Activated CD4-positive, alpha-beta T cell treated with anti-CD3 and anti-CD28 coated beads, Interleukin-2, amount 50 U/mL, for 16 hours (primary cell): ENCODE data around the gene BRD4.
A peak's percentile ranks its signal among the peaks of the same experiment; 100 is the strongest.
"Not testable (repeated sequence)": the region's sequence is repeated elsewhere in the genome, so short reads cannot be mapped to it uniquely, and the experiment has no call there.

Source experiments
- DNase-seq: peaks from one replicate; pipeline ENCODE4 v3.0.0-alpha.2; 2020

Gene BRD4

DNA sequence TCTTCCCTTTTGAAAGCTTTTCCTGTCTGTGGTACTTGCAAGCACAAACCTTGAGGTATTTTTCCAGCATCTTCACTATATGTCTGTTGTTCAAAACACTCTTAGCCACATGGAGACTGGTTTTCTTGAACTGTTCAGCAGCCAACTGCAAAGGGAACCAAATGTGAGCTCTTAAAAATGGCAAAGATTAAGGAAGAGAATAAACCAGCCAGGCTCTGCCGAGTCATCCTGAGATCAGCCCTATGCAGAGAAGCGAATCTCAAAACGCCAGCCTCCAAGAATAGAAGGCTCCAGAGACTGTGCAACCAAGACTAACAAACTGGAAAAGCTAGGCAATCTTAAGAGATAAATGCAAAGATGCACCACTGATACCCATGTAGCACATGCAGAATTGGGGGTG, 26.6 kb upstream of the BRD4 start:
- no peak for DNase-seq

DNA sequence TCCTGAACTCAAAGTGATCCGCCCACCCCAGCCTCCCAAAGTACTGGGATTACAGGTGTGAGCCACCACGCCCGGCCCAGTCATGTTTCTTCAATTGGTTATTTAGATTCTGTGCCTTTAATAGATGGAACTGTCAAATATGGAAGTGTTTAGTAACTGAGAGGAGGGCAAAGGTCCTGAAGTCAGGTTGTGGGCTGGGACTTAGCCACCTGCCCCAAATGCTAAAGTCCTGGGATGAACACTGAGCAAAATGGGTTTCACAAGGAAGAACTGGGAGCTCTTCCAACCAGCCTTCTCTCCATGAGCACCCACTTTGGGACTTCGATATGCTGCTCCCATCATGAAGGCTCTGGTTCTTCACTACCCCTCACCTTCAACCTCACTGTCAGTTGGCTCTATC, 25.6 kb upstream of the BRD4 start:
- DNase-seq, result no peak

DNA sequence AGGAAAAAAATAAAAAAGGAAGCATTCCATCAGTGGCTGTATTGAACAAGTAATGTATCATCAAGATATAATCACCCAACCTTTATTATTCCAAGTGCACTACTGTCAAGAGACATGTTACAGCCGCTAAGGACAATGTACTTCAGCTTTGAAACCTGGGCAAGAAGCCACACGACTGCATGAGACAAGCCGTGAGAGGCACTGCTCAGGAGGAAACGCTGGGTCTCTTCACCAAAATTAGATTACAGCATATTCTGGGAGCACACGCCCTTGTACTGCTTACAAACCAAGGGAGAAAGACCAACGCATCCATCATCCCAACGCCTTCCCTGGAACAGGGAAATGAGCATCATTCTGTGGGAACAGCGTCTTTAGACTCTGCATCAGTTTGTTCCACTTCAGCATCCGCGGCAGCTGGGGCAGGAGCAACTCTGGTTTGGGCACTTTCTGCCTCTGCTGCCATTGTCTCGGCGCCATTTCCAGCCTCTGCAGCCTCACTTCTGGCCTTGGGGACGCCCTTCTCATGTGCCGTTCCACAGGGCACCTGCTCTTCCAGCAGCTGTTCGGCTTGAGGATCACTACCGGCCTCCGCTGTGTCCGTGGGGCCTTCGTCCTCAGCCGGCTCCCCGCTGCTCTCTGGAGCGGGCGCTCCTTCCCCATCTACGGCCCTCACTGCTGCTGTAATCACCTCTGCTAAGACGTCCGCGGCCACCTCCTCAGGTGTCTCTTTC, 22.4 kb upstream of the BRD4 start:
- no peak for DNase-seq

DNA sequence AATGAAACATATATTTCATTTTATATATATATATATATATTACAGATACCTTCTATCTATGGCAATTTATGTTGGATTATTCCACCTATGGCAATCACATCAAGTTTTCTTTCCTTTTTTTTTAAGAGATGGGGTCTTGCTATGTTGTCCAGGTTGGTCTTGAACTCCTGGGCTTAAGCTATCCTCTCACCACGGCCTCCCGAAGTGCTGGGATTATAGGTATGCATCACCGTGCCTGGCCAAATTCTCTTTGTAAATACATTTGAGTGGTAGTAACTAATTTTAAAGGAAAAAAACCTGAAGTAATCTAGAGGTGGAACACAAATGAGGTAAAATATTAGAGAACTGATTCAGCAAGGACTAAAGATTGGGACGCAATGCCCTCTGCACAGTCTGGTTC, 21.6 kb upstream of the BRD4 start:
- DNase-seq, result no peak

DNA sequence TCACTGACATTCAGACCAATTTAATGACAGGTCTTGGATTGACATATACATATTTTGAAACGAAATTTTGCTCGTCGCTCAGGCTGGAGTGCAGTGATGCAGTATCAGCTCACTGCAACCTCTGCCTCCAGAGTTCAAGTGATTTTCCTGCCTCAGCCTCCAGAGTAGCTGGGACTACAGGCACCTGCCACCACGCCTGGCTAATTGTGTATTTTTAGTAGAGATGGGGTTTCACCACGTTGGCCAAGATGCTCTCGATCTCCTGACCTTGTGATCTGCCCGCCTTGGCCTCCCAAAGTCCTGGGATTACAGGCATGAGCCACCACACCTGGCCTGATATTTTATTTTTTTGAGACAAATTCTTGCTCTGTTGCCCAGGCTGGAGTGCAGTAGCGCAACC, 20.2 kb upstream of the BRD4 start:
- DNase-seq, result not testable (repeated sequence)

DNA sequence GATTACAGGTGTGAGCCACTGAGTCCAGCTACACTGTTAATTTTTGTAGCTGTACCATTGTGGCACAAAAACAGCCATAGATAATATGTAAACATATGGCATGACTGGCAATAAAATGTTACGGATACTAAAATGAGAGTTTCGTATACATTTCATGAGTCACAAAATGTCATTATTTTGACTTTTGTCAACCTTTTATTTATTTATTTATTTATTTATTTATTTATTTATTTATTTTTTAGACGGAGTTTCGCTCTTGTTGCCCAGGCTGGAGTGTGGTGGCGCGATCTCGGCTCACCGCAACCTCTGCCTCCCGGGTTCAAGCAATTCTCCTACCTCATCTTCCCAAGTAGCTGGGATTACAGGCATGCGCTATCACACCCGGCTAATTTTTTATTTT, 9.0 kb upstream of the BRD4 start:
- DNase-seq, result not testable (repeated sequence)

DNA sequence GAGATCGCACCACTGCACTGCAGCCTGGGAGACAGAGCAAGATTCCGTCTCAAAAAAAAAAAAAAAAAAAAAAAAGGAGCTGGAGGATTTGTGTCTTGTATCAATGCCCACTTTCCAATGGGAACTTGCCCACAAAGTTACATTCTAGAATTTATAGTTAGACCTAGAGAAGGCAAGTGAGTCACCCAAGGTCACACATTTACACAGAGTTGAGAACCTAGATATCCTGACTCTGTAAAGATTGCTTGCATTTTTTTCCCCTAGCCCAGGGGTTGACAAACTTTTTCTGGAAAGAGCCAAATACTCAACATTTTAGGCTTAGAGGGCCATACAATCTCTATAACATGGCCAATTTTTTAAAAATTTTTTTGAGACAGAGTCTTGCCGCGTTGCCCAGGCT, 7.7 kb upstream of the BRD4 start:
- no peak for DNase-seq

DNA sequence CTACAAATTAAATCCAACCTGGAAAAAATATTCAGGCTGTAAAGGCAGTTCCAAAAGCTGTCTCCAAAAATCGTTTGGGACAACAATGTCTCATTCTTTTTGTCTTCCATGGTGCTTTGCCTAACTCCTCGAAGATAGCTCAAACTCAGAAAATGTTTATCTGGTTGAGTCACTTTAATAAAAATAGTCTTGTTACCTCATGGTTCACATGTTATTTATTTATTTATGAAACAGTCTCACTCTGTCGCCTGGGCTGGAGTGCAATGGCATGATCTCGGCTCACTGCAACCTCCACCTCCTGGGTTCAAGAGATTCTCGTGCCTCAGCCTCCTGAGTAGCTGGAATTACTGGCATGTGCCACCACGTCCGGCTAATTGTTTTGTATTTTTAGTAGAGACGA, 4.9 kb upstream of the BRD4 start:
- DNase-seq, result no peak

DNA sequence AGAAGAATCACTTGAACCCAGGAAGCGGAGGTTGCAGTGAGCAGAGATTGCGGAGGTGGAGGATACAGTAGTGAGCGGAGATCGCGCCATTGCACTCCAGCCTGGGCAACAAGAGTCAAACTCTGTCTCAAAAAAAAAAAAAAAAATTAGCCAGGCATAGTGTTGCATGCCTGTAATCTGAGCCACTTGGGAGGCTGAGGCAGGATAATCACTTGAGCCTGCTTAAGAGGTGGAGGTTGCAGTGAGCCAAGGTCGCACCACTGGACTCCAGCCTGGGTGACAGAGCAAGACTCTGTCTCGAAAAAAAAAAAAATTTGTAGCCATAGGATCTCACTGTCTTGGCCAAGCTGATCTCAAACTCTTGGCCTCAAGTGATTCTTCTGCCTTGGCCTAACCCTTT, 3.7 kb upstream of the BRD4 start:
- DNase-seq, result not testable (repeated sequence)

DNA sequence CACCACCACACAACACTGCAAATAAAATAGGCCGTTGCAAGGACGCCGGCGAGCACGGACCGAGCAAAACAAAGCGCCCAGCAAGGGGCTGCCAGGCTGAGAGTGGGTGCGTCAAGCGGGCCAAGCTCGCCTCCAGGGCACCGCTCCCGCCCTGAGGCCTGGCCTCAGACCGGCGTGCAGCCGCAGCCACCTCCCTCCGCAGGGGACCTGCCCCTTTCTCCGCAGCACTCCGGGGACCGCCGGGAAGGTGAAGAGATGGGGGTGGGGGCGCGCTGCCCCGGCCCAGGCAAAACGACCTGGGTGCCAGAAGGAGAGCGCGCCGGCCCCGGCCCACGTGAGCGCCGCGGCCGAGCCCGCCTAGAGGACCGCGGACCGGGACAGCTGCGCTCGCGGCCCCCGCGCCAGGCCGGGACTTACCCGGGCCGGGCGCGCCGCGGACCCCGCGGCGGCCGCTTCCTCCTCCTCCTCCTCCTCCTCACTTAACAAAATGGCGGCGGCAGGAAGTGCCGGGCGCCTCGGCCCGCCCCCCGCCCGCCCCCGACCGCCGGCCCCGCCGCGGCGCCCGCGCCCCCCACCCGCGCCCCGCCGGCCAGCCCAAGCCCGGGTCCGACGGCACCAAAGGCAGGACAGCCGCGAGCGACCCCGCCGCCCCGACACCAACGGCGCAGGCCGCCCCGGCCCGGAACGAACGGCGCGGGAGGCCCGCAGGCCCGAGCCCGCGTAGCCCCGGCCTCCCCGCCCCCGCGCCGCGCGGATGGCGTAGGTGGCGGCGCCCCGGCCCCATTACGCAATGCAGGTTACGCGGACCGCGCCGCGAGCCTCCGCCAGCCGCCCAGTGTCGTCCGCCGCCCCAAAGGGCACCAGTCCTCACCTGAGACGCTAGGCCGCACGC, 674 bp downstream of the BRD4 start:
- peak; percentile 55 for DNase-seq

DNA sequence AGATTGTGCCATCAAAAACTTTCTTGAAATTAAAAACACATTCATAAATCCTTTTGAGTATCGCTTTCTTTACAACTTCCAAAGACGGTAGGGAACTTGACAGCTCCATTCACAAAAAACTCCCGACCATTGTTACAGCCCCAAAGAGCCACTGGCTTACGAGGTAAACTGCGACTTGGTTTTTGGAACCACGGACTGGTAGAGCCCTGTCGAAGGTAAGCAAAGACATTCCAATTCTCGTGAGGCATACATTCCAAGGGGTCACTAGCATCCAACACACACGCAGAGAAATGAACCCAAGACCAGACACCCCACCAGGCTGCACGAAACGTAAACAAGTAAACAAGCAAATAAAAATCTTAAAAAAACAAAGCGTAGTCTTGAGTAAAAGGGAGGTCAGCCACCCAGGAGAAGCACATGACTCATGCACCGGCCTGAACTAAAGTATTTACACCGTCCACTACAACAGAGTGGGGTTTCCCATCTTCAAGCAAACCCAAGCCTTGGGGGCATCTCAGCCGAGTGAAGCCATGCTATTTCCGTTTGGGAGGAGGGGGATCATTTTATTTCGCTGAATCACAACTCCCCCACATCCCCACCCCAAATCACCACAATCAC, 1.4 kb downstream of the BRD4 start:
- DNase-seq, result no peak

DNA sequence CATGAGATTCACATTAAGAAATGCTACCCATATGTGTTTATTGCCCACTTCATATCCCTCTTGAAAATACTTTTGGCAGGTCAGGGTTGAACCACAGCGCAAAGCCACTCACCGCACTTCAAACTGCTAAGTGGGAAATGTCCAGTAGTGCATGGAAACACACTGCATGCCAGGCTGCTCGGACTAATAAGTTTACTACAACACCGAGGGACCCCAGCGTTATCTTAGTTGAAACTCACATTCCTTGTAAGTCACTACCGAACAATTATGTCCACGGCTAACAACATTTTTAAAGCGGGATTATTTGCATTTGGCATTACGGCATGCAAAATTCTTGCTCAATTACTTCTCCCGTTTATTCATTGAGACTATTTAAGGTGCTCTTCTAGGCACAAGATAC, 4.0 kb downstream of the BRD4 start:
- no peak for DNase-seq

DNA sequence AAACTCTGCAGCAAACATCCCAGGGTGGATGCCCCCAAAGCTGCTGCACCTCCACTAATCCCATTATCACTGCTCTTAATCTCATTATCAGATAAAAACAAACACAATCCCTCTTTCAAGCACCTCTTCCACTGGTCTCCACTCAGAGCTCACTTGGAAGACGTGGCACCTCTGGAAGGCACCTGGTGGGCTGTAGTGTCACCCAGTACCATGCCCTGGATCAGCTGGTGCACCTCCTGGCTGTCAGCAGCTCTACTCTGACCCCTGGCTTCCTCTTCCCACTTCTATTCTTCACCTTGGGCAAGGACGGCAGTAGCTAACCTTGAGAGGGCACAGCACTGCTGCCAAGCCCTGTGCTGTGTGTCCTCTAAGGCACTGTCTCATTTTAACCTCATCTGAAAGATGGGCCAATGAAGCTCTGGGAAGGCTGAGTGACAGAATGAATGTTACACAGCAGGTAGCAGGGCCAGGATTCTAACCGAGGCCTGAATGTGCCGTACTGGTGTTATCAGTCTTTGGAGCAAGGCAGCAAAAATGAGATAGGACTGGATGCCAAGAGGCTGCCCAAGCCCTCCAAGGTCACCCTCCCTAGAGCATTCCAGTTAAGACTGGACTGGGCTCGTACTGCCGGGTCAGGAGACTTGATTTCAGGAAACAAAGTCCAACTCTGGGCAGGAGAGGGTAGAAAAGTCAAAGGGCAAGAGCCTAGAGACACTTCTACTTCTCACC, 7.4 kb downstream of the BRD4 start:
- DNase-seq, result no peak

DNA sequence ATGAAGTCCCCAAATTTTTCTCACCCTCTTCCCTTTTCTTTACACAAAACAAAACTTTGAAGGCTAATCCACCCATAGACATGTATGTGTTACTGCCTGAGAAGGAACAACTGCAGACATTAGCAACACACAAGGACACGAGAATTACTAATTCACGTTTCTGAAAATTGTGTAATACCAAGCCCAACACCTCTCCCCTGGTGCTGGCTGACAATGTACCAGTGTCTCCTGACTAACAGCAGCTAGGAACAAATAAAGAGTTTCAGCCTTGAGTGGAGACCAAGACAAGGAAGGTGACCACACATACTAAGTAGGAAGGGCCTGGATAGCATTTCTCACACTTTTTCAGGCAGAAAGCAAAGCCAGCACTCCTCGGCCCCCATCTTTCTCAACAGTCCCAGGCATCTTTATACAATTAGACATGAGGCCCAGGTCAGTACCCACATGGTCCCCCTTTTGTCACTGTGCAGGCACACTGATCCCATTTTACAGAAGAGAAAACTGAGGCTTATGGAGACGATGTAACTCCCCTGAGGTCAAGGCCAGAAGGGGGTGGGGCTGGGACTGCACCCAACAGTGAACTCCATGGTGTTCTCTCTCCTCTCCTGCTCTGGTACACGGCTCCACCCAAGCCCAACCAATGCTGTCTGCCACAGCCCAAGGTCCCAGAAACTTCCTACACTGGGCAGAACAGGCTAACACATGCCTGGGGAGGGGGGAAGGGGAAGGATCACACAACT, 8.7 kb downstream of the BRD4 start:
- DNase-seq, result no peak

DNA sequence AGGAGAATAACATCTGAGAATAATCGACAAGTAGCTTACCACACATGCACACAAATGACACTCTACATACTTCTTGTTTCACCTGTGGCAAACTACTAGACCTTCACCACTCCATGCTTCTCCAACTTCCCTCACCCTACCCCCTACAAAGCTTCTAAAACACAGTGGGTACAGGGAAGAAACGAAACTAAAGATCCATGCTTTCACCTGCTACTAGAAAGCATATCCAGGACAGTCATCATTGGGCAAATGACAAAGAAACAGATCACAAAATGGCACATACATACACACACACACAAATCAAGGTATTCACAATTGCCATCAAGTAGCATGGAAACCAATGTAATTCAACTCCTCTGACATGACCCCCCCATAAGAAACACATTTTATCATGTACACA, 10.6 kb downstream of the BRD4 start:
- no peak for DNase-seq

DNA sequence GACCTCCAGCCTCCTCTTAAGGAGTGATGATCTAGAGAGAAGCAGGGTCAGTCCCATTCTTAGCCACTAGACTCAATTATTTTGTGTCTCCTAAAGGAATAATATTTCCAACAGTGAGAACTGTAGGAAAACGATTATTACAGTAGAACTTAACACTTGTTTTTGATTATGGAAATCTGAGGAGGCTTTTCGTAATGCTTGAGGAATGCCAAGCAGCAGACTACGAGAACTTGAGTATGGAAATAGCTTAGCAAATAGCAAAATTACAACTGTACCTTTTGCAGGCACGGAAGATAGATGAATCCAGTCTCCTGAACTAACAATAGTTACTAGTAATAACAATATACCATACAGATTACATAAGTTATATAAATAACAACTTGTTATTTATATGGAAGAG, 12.2 kb downstream of the BRD4 start:
- DNase-seq, result no peak

DNA sequence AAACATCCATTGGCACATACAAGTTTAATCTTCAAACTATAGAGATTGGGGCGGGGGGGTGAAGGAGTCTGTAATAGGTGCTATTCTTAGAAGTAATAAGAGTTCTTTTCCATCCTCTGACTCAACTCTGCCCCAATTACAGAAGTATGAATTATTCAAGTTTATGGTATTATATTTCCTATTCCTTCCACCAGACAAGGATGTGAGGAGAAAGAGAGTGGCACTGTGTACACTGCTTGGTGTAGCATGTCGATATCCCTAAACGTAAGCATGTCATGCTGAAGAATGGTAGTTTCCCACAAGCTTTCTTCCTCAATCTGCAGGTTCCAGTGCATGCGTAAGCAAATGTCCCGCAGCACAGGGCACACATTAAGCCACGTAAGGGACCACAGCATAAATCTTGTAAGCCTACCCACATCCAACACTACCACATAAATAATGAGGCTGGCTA, 14.1 kb downstream of the BRD4 start:
- DNase-seq, result no peak

DNA sequence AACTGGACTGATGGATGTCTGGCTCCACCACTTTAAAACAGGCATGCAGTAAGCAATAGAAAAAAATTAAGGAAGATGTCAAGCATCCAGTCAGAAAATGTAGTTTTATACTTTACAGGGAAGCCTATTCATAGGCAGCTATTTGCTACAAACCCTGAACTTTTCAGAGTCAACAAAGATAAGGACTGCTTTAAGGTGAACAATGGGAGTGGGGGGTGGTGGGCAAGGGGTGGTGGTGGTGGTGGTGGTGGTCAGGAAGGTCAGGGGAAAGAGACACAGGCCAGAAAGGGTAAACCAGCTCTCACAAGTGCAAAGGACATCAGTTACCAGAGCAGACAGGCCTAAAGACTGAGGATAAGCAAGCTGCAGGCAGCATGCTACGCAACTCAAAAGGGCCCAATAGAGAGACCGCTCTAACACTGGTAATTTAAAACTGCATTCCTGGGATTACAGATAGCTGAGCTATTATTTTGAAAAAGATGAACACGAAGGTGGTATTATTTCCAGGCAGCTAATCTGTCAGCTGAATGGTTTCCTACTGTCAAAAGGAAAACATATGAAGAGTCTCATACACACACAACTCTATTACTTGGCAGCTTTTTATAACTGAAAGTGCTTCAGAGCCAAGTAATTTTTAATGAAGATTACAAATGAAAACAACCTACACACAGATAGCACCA, 14.8 kb downstream of the BRD4 start:
- no peak for DNase-seq

DNA sequence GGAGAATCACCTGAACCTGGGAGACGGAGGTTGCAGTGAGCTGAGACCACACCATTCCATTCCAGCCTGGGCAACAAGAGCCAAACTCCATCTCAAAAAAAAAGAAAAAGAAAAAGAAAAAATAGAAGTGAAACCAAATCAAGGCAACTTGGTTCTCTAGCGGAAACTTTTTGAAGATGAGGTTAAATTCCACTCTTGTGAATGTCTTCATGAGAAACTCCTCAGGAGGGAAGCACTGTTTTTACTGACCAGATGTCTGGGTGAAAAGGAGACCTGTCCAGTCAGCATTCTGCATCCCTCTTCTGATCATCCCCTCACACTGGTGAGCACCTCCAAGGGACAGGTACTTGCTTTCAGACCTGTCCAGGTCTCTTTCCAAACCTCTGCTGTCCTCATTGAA, 15.8 kb downstream of the BRD4 start:
- no peak for DNase-seq

DNA sequence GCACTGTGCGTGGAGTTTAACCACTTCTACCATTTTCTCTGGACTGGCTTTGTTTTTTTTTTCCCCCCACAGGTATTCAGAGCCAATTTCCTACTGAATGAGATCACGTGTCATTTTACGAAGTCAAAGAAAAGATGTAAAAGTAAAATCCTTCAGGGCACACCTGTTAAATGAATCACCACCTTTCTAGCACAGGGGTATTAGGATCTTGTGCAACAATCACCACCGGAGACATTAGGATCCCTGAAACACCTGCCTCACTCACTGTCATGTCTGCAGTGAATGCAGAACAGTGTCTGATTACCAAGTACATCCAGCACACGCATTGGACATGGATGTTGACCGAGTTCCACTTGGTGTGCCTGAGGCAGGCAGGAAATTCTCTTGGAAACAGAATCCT, 17.2 kb downstream of the BRD4 start:
- no peak for DNase-seq

DNA sequence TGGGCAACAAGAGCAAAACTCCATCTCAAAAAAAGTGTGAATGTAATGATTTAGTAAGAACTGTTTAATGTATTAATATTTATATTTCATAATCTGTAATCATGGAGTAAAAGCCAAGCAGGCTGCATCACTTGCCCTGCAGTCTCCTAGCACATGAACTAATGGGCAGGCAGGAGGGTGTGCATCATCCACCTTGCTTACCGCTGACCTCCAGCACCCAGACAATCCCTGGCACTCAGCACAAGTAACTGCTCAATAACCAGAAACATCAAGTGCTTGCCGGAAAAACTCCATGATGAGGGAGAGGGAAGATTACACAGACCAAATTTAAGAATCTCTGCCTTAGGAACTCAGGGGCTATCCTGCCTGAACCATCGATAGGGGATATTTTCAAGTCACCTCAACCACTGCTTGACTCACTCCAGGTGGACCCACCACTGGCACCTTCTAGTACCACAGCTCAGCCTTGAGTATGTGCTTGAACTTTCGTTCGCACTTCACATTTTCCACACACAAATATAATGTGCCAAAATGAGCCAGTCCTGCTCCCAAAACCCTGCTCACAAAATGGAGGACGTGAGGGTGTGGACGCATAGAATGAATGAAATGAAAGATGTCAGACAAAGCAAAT, 18.6 kb downstream of the BRD4 start:
- no peak for DNase-seq
